HG02981 (cell line): ENCODE measurements around the gene PI4KA.
"Not testable (repeated sequence)": the region's sequence is repeated elsewhere in the genome, so short reads cannot be mapped to it uniquely, and the experiment has no call there.

Experiments used
- ATAC-seq: cut with Tn5 transposase; IDR thresholded peaks from one replicate; pipeline ENCODE4 v1.9.1; 2021; ENCODE audit warnings: mild to moderate bottlenecking, moderate library complexity; ENCODE audit not compliant: unreplicated experiment

The PI4KA gene

GRCh38 chr22:20779014-20779817 lies 79.4 kb downstream of the PI4KA start:
- no peak for ATAC-seq

- ATAC-seq: no peak
Observed at GRCh38 chr22:20777420-20778177, 81.0 kb downstream of the PI4KA start.

GRCh38 chr22:20776624-20777405 lies 81.8 kb downstream of the PI4KA start:
- ATAC-seq: no peak

GRCh38 chr22:20775342-20775895 lies 83.2 kb downstream of the PI4KA start:
- ATAC-seq: no peak

GRCh38 chr22:20774882-20775281 lies 83.7 kb downstream of the PI4KA start:
- ATAC-seq: no peak

- ATAC-seq: no peak
Observed at GRCh38 chr22:20773793-20774212, 84.8 kb downstream of the PI4KA start, which contains the start of gene SERPIND1. Gene SERPIND1, plus strand, starts transcription at chr22:20774113. Its CDS starts 5,200 bp downstream, at chr22:20779313.

- no peak for ATAC-seq
Observed at GRCh38 chr22:20771918-20772625, 86.5 kb downstream of the PI4KA start.

- not testable (repeated sequence) for ATAC-seq
Observed at GRCh38 chr22:20769496-20769826, 89.2 kb downstream of the PI4KA start.

- no peak for ATAC-seq
Observed at GRCh38 chr22:20766530-20766929, 92.1 kb downstream of the PI4KA start.

- ATAC-seq: no peak
Observed at GRCh38 chr22:20765938-20766337, 92.7 kb downstream of the PI4KA start.

- ATAC-seq: no peak
Observed at GRCh38 chr22:20764729-20765128, 93.9 kb downstream of the PI4KA start.

GRCh38 chr22:20764471-20764720 lies 94.2 kb downstream of the PI4KA start:
- no peak for ATAC-seq

- no peak for ATAC-seq
Observed at GRCh38 chr22:20763630-20764470, 94.8 kb downstream of the PI4KA start.

- ATAC-seq: no peak
Observed at GRCh38 chr22:20762233-20762796, 96.3 kb downstream of the PI4KA start.

GRCh38 chr22:20761536-20761935 lies 97.1 kb downstream of the PI4KA start:
- ATAC-seq: no peak

GRCh38 chr22:20760084-20760483 lies 98.5 kb downstream of the PI4KA start:
- ATAC-seq: no peak

GRCh38 chr22:20758688-20759087 lies 99.9 kb downstream of the PI4KA start:
- no peak for ATAC-seq

GRCh38 chr22:20756846-20757245 lies 101.8 kb downstream of the PI4KA start:
- no peak for ATAC-seq

- no peak for ATAC-seq
Observed at GRCh38 chr22:20752873-20753272, 105.7 kb downstream of the PI4KA start.
